ENCODE results near the gene GLUD2.
"Not testable (repeated sequence)": the region's sequence is repeated elsewhere in the genome, so short reads cannot be mapped to it uniquely, and the experiment has no call there.

DNA sequence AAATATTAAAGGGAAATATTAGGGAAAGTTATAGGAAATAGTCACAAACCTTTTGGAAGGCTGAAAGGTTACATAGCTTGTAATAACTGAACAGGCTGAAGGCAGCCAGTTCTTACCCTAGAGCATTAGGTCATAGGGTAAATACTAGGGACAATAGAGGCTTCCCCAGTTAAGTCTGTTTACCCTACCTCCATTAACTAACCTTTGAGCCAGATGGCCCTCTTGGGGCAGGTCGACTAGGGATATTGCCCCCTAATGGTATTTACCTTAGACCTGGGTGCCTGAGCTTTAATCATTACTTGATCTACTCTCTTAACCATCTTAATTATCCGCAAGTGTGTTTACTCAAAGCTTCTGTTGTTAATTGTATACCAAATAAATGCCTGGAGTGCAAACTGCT lies 36.8 kb downstream of the GLUD2 start:
- TF ChIP-seq, protein P1, sequence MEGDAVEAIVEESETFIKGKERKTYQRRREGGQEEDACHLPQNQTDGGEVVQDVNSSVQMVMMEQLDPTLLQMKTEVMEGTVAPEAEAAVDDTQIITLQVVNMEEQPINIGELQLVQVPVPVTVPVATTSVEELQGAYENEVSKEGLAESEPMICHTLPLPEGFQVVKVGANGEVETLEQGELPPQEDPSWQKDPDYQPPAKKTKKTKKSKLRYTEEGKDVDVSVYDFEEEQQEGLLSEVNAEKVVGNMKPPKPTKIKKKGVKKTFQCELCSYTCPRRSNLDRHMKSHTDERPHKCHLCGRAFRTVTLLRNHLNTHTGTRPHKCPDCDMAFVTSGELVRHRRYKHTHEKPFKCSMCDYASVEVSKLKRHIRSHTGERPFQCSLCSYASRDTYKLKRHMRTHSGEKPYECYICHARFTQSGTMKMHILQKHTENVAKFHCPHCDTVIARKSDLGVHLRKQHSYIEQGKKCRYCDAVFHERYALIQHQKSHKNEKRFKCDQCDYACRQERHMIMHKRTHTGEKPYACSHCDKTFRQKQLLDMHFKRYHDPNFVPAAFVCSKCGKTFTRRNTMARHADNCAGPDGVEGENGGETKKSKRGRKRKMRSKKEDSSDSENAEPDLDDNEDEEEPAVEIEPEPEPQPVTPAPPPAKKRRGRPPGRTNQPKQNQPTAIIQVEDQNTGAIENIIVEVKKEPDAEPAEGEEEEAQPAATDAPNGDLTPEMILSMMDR (conservative IDR thresholded peaks at IDR 0.05; ENCODE audit: low read length): not testable (repeated sequence)
- not testable (repeated sequence) for TF ChIP-seq EZH2phosphoT487 (IDR thresholded peaks at IDR 0.05; ENCODE audit: borderline replicate concordance, low read depth, low read length)
